Neural cell (in vitro differentiated cells): ENCODE results near the gene LRRC2. TPM values are rescaled to one million over a fixed set of nuclear protein-coding genes. Genes with fewer than 3 reads are reported as not detected.

Experiments
- H2AFZ ChIP-seq: fragments of 200-600, 300-800 bp; sonication (generic), shearing (Covaris generic); 2 replicates; pipeline ENCODE4 v1.6.0; 2014; ENCODE audit warnings: low read depth, mild to moderate bottlenecking, antibody characterized with exemption, low read length, moderate library complexity
- H3F3A ChIP-seq: fragments of 200-600 bp; shearing (Covaris generic); 2 replicates; pipeline ENCODE4 v1.6.1; 2016; ENCODE audit warnings: mild to moderate bottlenecking, moderate library complexity, mixed read lengths, antibody characterized with exemption, low read length; ENCODE audit not compliant: insufficient read depth, poor library complexity, severe bottlenecking
- H3K27ac ChIP-seq: fragments of 200-600, 300-800 bp; sonication (generic), shearing (Covaris generic); 2 replicates; pipeline ENCODE4 v1.5.1; 2014; ENCODE audit warnings: mild to moderate bottlenecking, low read length, moderate library complexity
- H3K27me3 ChIP-seq: fragments of 300-800, 200-600 bp; sonication (generic), shearing (Covaris generic); 2 replicates; pipeline ENCODE4 v1.6.0; 2014; ENCODE audit warnings: mild to moderate bottlenecking, low read depth, low read length, moderate library complexity; ENCODE audit not compliant: insufficient read depth
- H3K36me3 ChIP-seq: fragments of 300-800, 200-600 bp; sonication (generic), shearing (Covaris generic); 2 replicates; pipeline ENCODE4 v1.5.1; 2014; ENCODE audit warnings: mild to moderate bottlenecking, antibody characterized with exemption, low read length, moderate library complexity; ENCODE audit not compliant: insufficient read depth
- H3K4me2 ChIP-seq: fragments of 300-800, 200-600 bp; sonication (generic), shearing (Covaris generic); 2 replicates; pipeline ENCODE4 v1.6.0; 2014; ENCODE audit warnings: mild to moderate bottlenecking, low read length
- H3K4me3 ChIP-seq: fragments of 300-800, 200-600 bp; sonication (generic), shearing (Covaris generic); 2 replicates; pipeline ENCODE4 v1.5.1; 2014; ENCODE audit warnings: mild to moderate bottlenecking, low read length, moderate library complexity
- H3K79me2 ChIP-seq: fragments of 200-600 bp; shearing (Covaris generic); replicated peaks from 2 replicates; pipeline ENCODE4 v1.6.0; 2014; ENCODE audit warnings: mild to moderate bottlenecking, low read length, moderate library complexity; ENCODE audit not compliant: insufficient read depth
- H3K9ac ChIP-seq: fragments of 300-800, 200-600 bp; sonication (generic), shearing (Covaris generic); 2 replicates; pipeline ENCODE4 v1.6.1; 2016; ENCODE audit warnings: mild to moderate bottlenecking, low read length, mixed read lengths
- H3K9me2 ChIP-seq: fragments of 200-600 bp; shearing (Covaris generic); 2 replicates; pipeline ENCODE4 v1.6.1; 2016; ENCODE audit warnings: mild to moderate bottlenecking, low read length, mixed read lengths; ENCODE audit not compliant: insufficient read depth
- H3K9me3 ChIP-seq: fragments of 200-600, 300-800 bp; sonication (generic), shearing (Covaris generic); 2 replicates; pipeline ENCODE4 v1.6.1; 2016; ENCODE audit warnings: mild to moderate bottlenecking, mixed run types, low read length, moderate library complexity, mixed read lengths
- H4K20me1 ChIP-seq: fragments of 200-600 bp; shearing (Covaris generic); 2 replicates; pipeline ENCODE4 v1.6.1; 2016; ENCODE audit warnings: mild to moderate bottlenecking, mixed run types; ENCODE audit not compliant: insufficient read depth
- CTCF ChIP-seq: fragments of 450-650 bp; IDR thresholded peaks from 2 replicates; pipeline ENCODE4 v1.5.1; 2014; ENCODE audit warnings: antibody characterized with exemption, mild to moderate bottlenecking, moderate library complexity; ENCODE audit not compliant: poor library complexity, severe bottlenecking
- EP300 ChIP-seq: fragments of 450-650 bp; conservative IDR thresholded peaks from 2 replicates; pipeline ENCODE4 v1.6.1; 2014; ENCODE audit warnings: antibody characterized with exemption, mild to moderate bottlenecking, moderate library complexity; ENCODE audit not compliant: poor library complexity, severe bottlenecking
- EZH2 ChIP-seq: fragments of 200-600, 300-800 bp; shearing (Covaris generic), sonication (generic); IDR thresholded peaks from 2 replicates; pipeline ENCODE4 v1.6.1; 2014; ENCODE audit warnings: antibody characterized with exemption, low read length, borderline replicate concordance, mild to moderate bottlenecking; ENCODE audit not compliant: insufficient read depth, poor library complexity, severe bottlenecking
- MXI1 ChIP-seq: fragments of 450-650 bp; conservative IDR thresholded peaks from 2 replicates; pipeline ENCODE4 v1.6.1; 2014; ENCODE audit warnings: antibody characterized with exemption, mild to moderate bottlenecking; ENCODE audit not compliant: poor library complexity, severe bottlenecking
- POLR2AphosphoS5 ChIP-seq: IDR thresholded peaks from 2 replicates; pipeline ENCODE4 v1.6.1; 2012
- RAD21 ChIP-seq: fragments of 450-650 bp; conservative IDR thresholded peaks from 2 replicates; pipeline ENCODE4 v1.6.1; 2014; ENCODE audit warnings: antibody characterized with exemption, mild to moderate bottlenecking, moderate library complexity
- REST ChIP-seq: IDR thresholded peaks from 2 replicates; pipeline ENCODE4 v1.6.1; 2012; ENCODE audit warnings: borderline replicate concordance
- SMC3 ChIP-seq: fragments of 450-650 bp; conservative IDR thresholded peaks from 2 replicates; pipeline ENCODE4 v1.6.1; 2014; ENCODE audit warnings: antibody characterized with exemption, mild to moderate bottlenecking, moderate library complexity; ENCODE audit not compliant: poor library complexity
- TAF1 ChIP-seq: IDR thresholded peaks from 2 replicates; pipeline ENCODE4 v1.6.1; 2012; ENCODE audit warnings: low read depth
- polyA plus RNA-seq: library from polyadenylated mRNA; depleted of rRNA; stranded (reverse); fragments of >200 nt; gene quantifications from 2 replicates; pipeline ENCODE4 v1.2.3, GENCODE V29; 2014

Gene LRRC2
- polyA plus RNA-seq, 1 donor from 2014 or later: not detected

GRCh38 chr3:46492890-46493547 lies 73.1 kb downstream of the LRRC2 start:
- H2AFZ ChIP-seq: no peak overlapping the region
- no peaks in the 10 kb centered on the region for H3K9me2 ChIP-seq
- H3F3A ChIP-seq: no peaks in the 10 kb centered on the region
- TF ChIP-seq TAF1: no peak
- no peak for TF ChIP-seq MXI1
- TF ChIP-seq POLR2AphosphoS5: no peak
- no peak for TF ChIP-seq CTCF
- TF ChIP-seq EZH2: no peak
- no peaks in the 10 kb centered on the region for H3K36me3 ChIP-seq
- H3K27ac ChIP-seq: no peak overlapping the region
- H3K4me2 ChIP-seq: no peak overlapping the region
- no peaks in the 10 kb centered on the region for H3K27me3 ChIP-seq
- H3K79me2 ChIP-seq: no peaks in the 10 kb centered on the region
- H3K9ac ChIP-seq: no peak overlapping the region
- no peak overlapping the region for H3K4me3 ChIP-seq
- H3K9me3 ChIP-seq: no peaks in the 10 kb centered on the region
- H4K20me1 ChIP-seq: no peaks in the 10 kb centered on the region

- Histone ChIP-seq H3K36me3 (no peaks in the 10 kb centered on the region), H3K4me2 (no peak overlapping the region), H3K27ac (no peak overlapping the region), H3K27me3 (no peaks in the 10 kb centered on the region), H3K9me3 (no peaks in the 10 kb centered on the region), H3K4me3 (no peak overlapping the region), H3K9ac (no peak overlapping the region), H3K79me2 (no peaks in the 10 kb centered on the region), H2AFZ (no peak overlapping the region), H3K9me2 (no peaks in the 10 kb centered on the region), H4K20me1 (no peaks in the 10 kb centered on the region), H3F3A (no peaks in the 10 kb centered on the region)
- no peak for TF ChIP-seq SMC3
- no peak for TF ChIP-seq MXI1
- TF ChIP-seq CTCF: no peak
- no peak for TF ChIP-seq RAD21
- TF ChIP-seq REST: no peak
- no peak for TF ChIP-seq POLR2AphosphoS5
- TF ChIP-seq TAF1: no peak
- TF ChIP-seq EZH2: no peak
- TF ChIP-seq EP300: no peak
Measured at GRCh38 chr3:46491089-46492070, 74.7 kb downstream of the LRRC2 start.
